NT2/D1 (cell line): ENCODE results near the gene SOX14.

Experiments
- SUZ12 ChIP-seq: IDR thresholded peaks from 2 replicates; pipeline ENCODE4 v1.6.1; 2011; ENCODE audit not compliant: insufficient read length, insufficient read depth; ENCODE audit errors: extremely low read depth
- ZNF274 ChIP-seq: IDR thresholded peaks from 2 replicates; pipeline ENCODE4 v1.6.1; 2011; ENCODE audit warnings: mild to moderate bottlenecking, low read depth, low read length

GRCh38 chr3:137778941-137779340, 14.8 kb downstream of the SOX14 start:
- TF ChIP-seq ZNF274 (no peak), SUZ12 (no peak)
